Stimulated activated CD8-positive, alpha-beta memory T cell treated with anti-CD3 and anti-CD28 coated beads, Interleukin-4, amount 100 ng/mL, for 1 hour (primary cell): Measurements from ENCODE around the gene DNAH3.
"Not testable (repeated sequence)": the region's sequence is repeated elsewhere in the genome, so short reads cannot be mapped to it uniquely, and the experiment has no call there.

Experiments
- DNase-seq, 2 donors: peaks; one replicate each; pipeline ENCODE4 v3.0.0-alpha.2; 2020; ENCODE audit warnings: low read depth in 2 of 2, low spot score in 1 of 2

Gene DNAH3

GRCh38 chr16:21150375-21151001 is at the start of gene DNAH3:
Gene DNAH3, minus strand, starts transcription at chr16:21150846. Its CDS starts 527 bp downstream, at chr16:21150319.
- DNase-seq: no peak

DNA sequence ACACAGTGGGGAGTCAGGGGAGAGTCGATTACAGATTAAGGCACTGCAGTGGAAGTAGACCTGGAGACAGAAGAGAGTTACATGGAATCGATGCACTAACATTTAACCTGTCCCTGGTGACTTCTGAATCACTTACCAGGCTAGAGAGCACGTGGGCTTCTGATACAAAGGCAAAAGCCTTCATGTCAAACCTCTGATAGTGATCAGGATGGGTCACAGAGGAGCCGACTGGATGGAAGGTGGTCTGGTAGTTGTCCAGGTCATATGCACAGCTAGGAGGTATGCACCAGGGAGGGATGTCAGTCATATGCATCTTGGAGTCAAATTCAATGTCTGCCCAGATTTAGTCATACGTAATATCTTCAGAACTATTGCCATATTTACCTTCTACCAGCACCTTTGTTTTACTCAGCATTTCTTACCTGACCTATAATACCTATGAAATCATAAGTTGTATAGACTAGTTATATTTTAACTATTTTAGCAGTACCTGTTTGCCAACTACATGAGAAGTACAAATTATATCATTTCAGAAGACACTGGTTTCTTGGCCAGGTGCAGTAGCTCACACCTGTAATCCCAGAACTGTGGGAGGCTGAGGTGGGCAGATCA is 49.1 kb upstream of the DNAH3 start:
- no peak for DNase-seq

DNA sequence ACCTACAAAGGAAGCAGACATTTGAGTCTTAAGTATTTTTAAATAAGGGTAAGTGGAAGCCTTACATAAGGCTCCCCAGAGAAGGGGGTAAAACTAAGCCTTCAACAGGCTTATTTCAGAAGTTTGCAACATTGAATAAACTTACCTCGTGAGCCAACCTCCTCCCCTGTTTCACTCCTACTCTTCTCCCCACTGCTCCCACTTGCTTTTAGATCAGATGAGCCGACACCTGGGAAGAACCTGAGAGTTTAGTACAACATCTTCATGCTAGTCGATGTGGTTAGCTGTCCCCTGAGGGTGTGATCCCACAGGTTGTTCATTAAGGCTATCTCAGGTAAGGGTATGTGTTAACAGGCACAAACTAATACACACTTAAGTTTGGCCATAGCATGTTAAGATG is 47.0 kb upstream of the DNAH3 start:
- DNase-seq: no peak

DNA sequence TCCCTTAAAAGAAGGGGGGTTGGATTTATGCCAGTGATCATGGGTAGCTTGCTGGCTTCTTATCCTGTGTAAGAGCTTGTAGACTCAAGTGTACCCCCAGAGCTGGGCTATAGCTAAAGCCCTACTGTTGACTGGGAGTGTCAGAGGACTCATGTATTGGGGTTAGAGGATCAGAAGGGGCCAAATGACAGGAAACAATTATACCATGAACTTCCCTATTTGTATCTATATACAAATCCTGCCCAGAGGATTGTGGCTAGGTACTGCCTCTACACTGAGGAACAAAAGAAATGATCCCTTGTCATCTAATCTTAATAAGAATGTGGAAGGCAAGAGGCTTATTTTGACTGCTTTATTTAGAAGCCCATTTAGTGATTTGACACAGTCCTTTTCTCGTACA is 46.5 kb upstream of the DNAH3 start:
- DNase-seq: no peak

GRCh38 chr16:21195330-21195729 is 44.7 kb upstream of the DNAH3 start:
- not testable (repeated sequence) for DNase-seq

DNA sequence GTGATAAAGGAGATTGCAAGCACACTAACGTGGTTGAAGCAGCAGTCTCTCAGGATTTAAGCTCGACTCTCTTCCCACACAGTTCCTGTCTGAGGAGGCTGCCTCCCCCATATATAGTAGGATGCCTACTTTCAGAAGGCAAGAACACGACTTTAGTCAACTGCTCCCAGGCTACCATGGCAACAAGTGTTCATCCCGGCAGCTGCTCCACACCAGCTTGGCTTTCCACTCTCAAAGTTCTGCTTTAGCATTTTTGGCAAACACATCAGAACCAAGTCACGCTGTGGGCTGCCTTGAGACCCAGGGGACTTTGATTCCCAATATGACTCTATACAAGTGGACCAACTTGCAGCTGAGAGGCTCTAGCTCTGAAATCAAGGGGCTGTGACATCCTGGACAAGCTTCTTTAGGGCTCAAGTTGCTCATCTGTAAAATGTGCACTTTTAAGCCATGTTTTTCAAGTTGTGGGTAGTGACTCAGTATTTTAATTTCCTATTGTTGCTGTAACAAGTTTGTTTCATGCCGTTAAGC is 44.2 kb upstream of the DNAH3 start:
- no peak for DNase-seq

GRCh38 chr16:21192991-21193390 is 42.3 kb upstream of the DNAH3 start:
- DNase-seq: no peak

DNA sequence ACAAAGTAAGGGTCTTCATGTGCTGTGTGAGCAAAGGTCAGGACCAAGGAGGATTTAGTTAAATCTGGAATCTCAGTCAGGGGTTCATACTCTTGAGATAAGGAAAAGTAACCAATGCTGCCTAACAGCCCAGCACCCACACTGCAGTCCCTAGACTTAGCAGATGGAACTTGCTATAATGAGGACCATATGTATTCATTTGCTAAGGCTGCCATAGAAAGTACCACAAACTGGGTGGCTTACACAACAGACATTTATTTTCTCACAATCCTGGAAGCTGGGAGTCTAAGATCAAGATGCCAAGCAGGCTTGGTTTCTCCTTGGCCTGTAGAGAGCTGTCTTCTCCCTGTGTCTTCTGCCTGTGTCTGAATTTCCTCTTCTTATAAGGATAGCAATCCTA is 40.0 kb upstream of the DNAH3 start:
- DNase-seq: no peak

DNA sequence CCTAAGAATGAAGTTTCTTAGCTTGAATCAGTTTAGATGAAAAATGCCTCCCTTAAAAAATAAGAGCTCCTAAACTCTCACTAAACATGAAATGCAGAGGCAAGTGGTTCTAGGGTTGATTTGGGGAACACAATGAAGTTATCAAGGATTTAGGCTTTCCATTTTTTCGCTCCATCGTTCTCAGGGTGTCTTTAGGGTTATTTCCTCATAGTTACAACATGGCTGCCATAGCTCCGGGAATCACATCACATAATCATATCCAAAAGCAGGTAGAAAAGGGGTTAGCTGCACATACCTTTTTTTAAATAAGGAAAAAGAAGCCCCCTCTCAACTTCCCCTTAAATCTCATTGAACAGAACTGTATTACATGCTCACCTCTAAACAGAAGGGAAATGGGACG is 39.4 kb upstream of the DNAH3 start:
- no peak for DNase-seq

DNA sequence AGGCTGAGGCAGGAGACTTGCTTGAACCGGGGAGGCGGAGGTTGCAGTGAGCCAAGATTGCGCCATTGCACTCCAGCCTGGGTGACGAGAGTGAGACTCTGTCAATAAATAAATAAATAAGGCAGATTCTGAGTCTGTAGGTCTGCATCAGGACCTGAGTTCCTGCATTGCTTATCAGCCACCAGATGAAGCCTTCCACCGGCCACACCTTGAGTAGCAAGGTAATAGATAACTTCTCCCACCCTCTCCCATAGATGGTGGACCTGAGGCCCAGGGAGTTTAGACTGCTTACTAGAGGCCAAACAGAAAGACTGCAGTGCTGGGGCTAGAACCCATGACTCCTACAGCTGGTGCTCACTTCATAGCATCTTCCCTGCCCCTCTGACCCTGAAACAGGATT is 38.7 kb upstream of the DNAH3 start:
- no peak for DNase-seq

DNA sequence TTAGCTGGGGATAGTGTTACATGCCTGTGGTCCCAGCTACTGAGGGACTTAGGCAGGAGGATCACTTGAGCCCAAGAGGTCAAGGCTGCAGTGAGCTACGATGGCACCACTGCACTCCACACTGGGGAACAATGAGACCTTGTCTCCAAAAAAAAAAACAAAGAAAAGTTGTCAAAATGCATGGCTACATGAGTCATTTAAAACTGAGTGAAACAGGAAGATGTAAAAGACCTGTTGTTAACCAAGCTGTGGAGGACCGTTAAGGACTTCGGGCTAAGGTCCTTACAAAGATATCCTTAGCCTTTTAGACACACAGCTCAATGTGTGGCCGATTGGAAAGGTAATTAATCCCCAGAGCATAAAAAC is 35.7 kb upstream of the DNAH3 start:
- DNase-seq: no peak

GRCh38 chr16:21185659-21186325 is 35.1 kb upstream of the DNAH3 start:
- DNase-seq: no peak

DNA sequence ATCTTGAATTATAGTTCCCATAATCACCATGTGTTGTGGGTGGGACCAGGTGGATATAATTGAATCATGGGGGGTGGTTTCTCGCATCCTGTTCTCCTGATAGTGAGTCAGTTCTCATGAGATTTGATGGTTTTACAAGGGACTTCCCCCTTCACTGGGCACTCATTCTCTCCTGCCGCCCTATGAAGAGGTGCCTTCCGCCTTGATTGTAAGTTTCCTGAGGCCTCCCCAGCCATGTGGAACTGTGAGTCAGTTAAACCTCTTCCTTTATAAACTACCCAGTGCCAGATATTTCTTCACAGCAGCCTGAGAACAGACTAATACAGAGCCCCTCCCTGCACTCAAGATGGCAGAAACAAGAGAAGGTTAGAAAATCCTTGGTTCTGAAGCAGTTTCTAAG is 34.2 kb upstream of the DNAH3 start:
- no peak for DNase-seq

- DNase-seq: no peak
Observed at GRCh38 chr16:21183995-21184394, 33.3 kb upstream of the DNAH3 start.

DNA sequence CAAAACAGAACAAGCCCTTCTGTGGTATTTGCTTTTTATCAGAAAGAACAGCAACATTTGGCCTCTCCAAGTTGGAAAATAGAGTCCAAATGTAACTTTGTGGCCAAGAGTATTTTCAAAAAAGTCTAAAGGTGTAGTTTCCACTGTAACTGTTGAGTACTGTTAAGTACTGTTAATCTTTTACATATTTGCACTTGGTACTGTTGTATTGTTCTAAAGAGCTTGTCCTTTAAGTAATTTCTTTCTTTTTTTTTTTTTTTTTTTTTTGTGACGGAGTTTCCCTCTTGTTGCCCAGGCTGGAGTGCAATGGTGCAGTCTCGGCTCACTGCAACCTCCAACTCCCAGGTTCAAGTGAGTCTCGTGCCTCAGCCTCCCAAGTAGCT is 29.3 kb upstream of the DNAH3 start:
- no peak for DNase-seq

DNA sequence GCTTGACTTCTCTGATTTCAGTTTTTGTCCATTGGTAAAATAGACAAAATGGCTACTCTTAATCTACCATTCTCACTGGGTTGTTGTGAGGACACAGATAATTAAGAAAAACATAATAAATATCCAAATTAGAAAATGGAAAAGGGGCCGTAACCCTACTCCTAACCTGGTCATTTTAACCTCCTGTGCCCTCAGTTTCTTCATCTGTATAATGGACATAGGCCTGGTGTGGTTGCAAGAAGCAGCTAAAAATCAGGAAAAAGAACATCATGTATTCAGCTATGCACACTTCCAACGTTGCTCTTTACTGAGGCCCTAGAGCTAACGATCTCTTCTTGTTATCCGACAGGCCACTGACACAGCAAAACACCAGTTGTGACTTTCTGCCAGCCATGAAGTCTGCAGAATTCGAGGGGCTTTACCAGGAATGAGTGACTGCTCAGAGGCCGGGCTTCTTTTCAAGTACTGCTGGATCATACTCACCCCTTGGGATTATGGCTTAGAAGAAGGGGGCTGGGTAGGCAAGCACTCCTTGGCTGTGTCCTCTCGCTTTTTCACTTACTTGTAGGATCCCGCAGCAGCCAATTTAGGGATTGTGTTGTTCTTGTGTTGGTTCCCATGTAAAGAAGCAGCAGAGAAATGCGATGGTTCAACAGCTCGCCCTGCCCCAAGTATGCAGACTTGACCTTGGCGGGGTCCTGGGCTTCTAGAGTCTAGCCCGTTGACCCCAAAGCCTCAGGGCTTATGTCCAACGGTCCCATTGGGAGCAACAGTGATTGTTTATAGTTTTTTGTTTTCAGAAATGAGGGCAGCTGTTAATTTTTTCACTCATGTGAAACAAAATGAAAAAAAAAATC is 28.7 kb upstream of the DNAH3 start:
- DNase-seq: no peak

GRCh38 chr16:21175397-21175796 is 24.8 kb upstream of the DNAH3 start:
- no peak for DNase-seq

DNA sequence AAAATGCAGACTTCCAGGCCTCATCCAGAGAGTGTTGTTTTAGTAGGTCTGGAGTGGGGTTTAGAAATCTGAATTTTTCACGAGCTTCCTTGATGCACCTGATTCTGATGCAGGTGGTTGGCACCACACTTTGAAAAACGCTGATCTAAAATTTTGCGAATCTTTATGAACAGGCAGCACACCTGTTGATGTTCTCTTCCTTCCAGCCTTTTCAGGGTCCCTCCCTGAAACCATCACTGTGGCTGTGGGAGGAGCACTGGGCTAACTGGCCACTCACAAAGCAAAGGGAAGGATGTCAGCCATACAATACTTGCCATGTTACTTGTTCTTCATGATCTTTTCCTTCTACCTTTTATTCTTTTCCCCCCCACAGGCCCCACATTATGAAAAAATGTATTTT is 22.0 kb upstream of the DNAH3 start:
- no peak for DNase-seq

DNA sequence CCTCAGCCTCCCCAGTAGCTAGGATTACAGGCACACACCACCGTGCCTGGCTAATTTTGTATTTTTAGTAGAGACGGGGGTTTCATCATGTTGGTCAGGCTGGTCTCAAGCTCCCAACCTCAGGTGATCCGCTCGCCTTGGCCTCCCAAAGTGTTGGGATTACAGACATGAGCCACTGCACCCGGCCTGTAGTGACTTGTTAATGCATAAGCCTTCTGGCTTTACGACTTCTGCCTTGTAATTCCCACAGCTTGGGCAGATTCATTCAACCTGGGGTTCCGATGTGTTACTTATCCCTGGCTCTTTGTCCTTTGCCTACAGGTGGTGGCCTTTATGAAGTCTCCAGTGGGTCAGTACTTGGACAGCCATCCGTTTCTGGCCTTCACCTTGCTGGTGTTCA is 19.5 kb upstream of the DNAH3 start:
- not testable (repeated sequence) for DNase-seq

- no peak for DNase-seq
Observed at GRCh38 chr16:21169249-21169981, 18.8 kb upstream of the DNAH3 start.
